GM23338 (cell line): ENCODE measurements around the gene DDN. TPM values are rescaled to one million over a fixed set of nuclear protein-coding genes. Genes with fewer than 3 reads are reported as not detected.
A peak's percentile ranks its signal among the peaks of the same experiment; 100 is the strongest.

Source experiments
- ATAC-seq: fragments of 200-7000 bp; cut with Tn5 transposase; 3 replicates; pipeline ENCODE4 v1.9.1; 2020
- DNase-seq: peaks from one replicate; pipeline ENCODE4 v3.0.0-alpha.2; 2015; ENCODE audit warnings: low spot score
- H2AFZ ChIP-seq: fragments of 200-600 bp; sonication (generic); 2 replicates; pipeline ENCODE4 v1.8.0; 2016; ENCODE audit warnings: antibody characterized with exemption, mild to moderate bottlenecking, moderate library complexity
- H3F3A ChIP-seq: fragments of 200-600 bp; sonication (generic); replicated peaks from 2 replicates; pipeline ENCODE4 v1.8.0; 2017; ENCODE audit warnings: antibody characterized with exemption, mixed run types, low read depth
- H3K27ac ChIP-seq: fragments of 200-600 bp; sonication (generic); 2 replicates; pipeline ENCODE4 v1.6.1; 2016; ENCODE audit warnings: low read depth
- H3K27me3 ChIP-seq: fragments of 200-600 bp; sonication (generic); 2 replicates; pipeline ENCODE4 v1.8.0; 2016; ENCODE audit warnings: mild to moderate bottlenecking, mixed run types, moderate library complexity; ENCODE audit not compliant: insufficient read depth
- H3K36me3 ChIP-seq: fragments of 200-600 bp; sonication (generic); 2 replicates; pipeline ENCODE4 v1.8.0; 2016; ENCODE audit warnings: mild to moderate bottlenecking; ENCODE audit not compliant: insufficient read depth
- H3K4me1 ChIP-seq: fragments of 200-600 bp; sonication (generic); 2 replicates; pipeline ENCODE4 v1.8.0; 2016; ENCODE audit warnings: mild to moderate bottlenecking, moderate library complexity; ENCODE audit not compliant: insufficient read depth
- H3K4me2 ChIP-seq: fragments of 200-600 bp; sonication (generic); 2 replicates; pipeline ENCODE4 v1.7.1; 2017; ENCODE audit warnings: mixed run types
- H3K4me3 ChIP-seq: fragments of 200-600 bp; sonication (generic); 2 replicates; pipeline ENCODE4 v1.6.1; 2016; ENCODE audit warnings: mixed run types
- H3K79me2 ChIP-seq: fragments of 200-600 bp; sonication (generic); replicated peaks from 2 replicates; pipeline ENCODE4 v1.8.0; 2017; ENCODE audit warnings: mild to moderate bottlenecking; ENCODE audit not compliant: insufficient read depth
- H3K9me2 ChIP-seq: fragments of 200-600 bp; sonication (generic); 2 replicates; pipeline ENCODE4 v1.8.0; 2017; ENCODE audit not compliant: insufficient read depth
- H4K20me1 ChIP-seq: fragments of 200-600 bp; sonication (generic); replicated peaks from 2 replicates; pipeline ENCODE4 v1.8.0; 2017; ENCODE audit warnings: mild to moderate bottlenecking; ENCODE audit not compliant: insufficient read depth
- H3K27ac Mint-ChIP-seq: 2 replicates; pipeline ENCODE4 v1.8.0; 2020; ENCODE audit warnings: inconsistent platforms, mild to moderate bottlenecking, moderate library complexity, mixed read lengths
- H3K27me3 Mint-ChIP-seq: 3 replicates; pipeline ENCODE4 v1.8.0; 2022; ENCODE audit warnings: low read depth, mild to moderate bottlenecking, moderate library complexity, mixed read lengths, inconsistent platforms; ENCODE audit not compliant: insufficient read depth, poor library complexity
- H3K36me3 Mint-ChIP-seq: 3 replicates; pipeline ENCODE4 v1.8.0; 2021; ENCODE audit warnings: low read depth, mild to moderate bottlenecking, inconsistent platforms, moderate library complexity, mixed read lengths
- H3K4me1 Mint-ChIP-seq: 3 replicates; pipeline ENCODE4 v1.8.0; 2020; ENCODE audit warnings: mild to moderate bottlenecking, inconsistent platforms, mixed read lengths
- H3K4me3 Mint-ChIP-seq: 3 replicates; pipeline ENCODE4 v1.8.0; 2021; ENCODE audit warnings: moderate library complexity, mild to moderate bottlenecking, inconsistent platforms, mixed read lengths
- H3K9me3 Mint-ChIP-seq: 3 replicates; pipeline ENCODE4 v1.8.0; 2020; ENCODE audit warnings: moderate library complexity, mild to moderate bottlenecking, inconsistent platforms, mixed read lengths
- CREB1 ChIP-seq: fragments of 250-450 bp; sonication (Bioruptor Pico); IDR thresholded peaks from 2 replicates; pipeline ENCODE4 v1.5.0; 2020; ENCODE audit warnings: low read depth, mild to moderate bottlenecking, moderate library complexity
- EZH2 ChIP-seq: fragments of 200-600 bp; sonication (generic); IDR thresholded peaks from one replicate; pipeline ENCODE4 v1.8.0; 2017; ENCODE audit warnings: antibody characterized with exemption, mild to moderate bottlenecking, low read depth; ENCODE audit not compliant: unreplicated experiment
- POLR2AphosphoS5 ChIP-seq: IDR thresholded peaks from 2 replicates; pipeline ENCODE4 v1.6.1; 2016; ENCODE audit warnings: antibody characterized with exemption, low read depth
- STAT1 ChIP-seq: IDR thresholded peaks from one replicate; pipeline ENCODE4 v1.6.1; 2016; ENCODE audit warnings: antibody characterized with exemption; ENCODE audit not compliant: unreplicated experiment
- ZNF114 ChIP-seq: fragments of 250-450 bp; sonication (Bioruptor Pico); IDR thresholded peaks from 2 replicates; pipeline ENCODE4 v1.5.0; 2020; ENCODE audit warnings: mild to moderate bottlenecking, moderate library complexity
- ZNF331 ChIP-seq: fragments of 250-450 bp; sonication (Bioruptor Pico); IDR thresholded peaks from 2 replicates; pipeline ENCODE4 v1.5.0; 2020; ENCODE audit warnings: low read depth, mild to moderate bottlenecking, moderate library complexity
- long read RNA-seq: library from polyadenylated mRNA; unstranded; transcript quantifications from one replicate; pipeline ENCODE4 v2.0.0, GENCODE V29; 2020; ENCODE audit not compliant: unreplicated experiment
- polyA plus RNA-seq: library from polyadenylated mRNA; unstranded; fragments of >200 nt; fragmentation: Nextera tagmentation; extraction: Ambion mirVana; gene quantifications from 2 replicates; pipeline ENCODE4 v1.2.1, GENCODE V29; 2016
- total RNA-seq: library from RNA; depleted of rRNA; stranded (reverse); fragments of >200 nt; shearing (Covaris generic); gene quantifications from 2 replicates; pipeline ENCODE4 v1.2.3, GENCODE V29; 2014; rRNA removed
- TF ChIP-seq, protein P1 (sequence below): IDR thresholded peaks from one replicate; pipeline ENCODE4 v1.6.1; 2018; ENCODE audit warnings: antibody characterized with exemption; ENCODE audit not compliant: unreplicated experiment
- TF ChIP-seq, protein P2 (sequence below), 2 experiments: fragments of 200-600 bp in 1 of 2; sonication (generic) in 1 of 2; conservative IDR thresholded peaks; 2 replicates each; pipeline versions ENCODE4 v1.5.1 to v1.6.1; 2016 to 2017; ENCODE audit warnings: antibody characterized with exemption in 2 of 2, low read depth in 2 of 2, mild to moderate bottlenecking in 2 of 2, moderate library complexity in 1 of 2

Gene DDN
- total RNA-seq: 0.04 and 0.10 TPM in 2 replicates
- 0.12 TPM in 1 of 2 replicates, not detected in the other for polyA plus RNA-seq
- long read RNA-seq: 0 reads

DNA sequence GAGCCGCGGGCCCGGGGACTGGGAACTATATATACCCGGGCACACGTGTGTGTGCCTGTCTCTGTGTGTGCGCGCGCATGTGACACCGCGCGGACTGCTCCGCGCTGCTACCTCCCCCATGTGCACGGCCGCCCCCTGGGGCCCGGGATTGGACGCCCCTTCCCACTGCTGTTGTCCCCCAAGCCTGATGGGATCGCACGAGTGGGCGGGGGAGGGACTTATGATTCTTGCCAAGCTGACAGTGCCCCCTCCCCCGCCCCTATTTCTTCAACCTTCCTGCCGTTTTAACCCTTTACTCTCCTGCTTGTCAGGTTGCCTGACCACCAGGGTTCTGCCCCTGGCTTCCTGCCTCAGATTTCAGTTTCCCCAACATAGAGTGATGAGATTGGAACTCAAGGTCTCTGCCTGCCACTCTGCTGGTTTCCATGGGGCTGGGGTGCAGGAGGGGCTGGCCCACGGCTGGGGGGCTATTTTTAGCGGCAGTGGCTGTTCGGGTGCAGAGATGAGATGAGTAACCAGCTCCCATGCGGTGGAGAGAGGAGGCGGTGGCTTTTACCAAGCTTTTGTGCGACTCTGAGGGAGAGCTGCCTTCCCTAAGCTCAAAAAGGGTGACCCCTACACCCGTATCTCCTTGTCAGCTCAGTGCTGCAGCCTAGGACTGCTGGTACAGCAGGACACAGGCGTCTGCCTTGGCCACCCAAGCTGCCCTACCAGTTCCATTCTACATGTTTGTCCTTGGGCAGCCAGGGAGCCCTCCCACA is at the start of gene DDN:
Gene DDN, minus strand, starts transcription at position 5 of the 761 bp plus-strand sequence. CDS start 88 bp downstream, outside the sequence.
- Histone ChIP-seq H4K20me1 (peaks cover 12% of the 10 kb centered on the region; the same call in 1 of the 2 replicates), H3K36me3 (no peaks in the 10 kb centered on the region), H3K4me3 (peak within 1 kb of the TSS; percentile 64), H3K79me2 (no peaks in the 10 kb centered on the region), H3K4me1 (peaks cover 16% of the 10 kb centered on the region; the same call in 1 of the 2 replicates), H3F3A (peaks cover 18% of the 10 kb centered on the region; the same call in 1 of the 2 replicates), H3K27ac (no peak within 1 kb of the TSS), H3K4me2 (peak within 1 kb of the TSS; percentile 93), H2AFZ (peak within 1 kb of the TSS; percentile 94), H3K9me2 (no peaks in the 10 kb centered on the region), H3K27me3 (peaks cover 71% of the 10 kb centered on the region)
- Mint-ChIP-seq H3K27me3 (peaks cover 60% of the 10 kb centered on the region), H3K36me3 (peaks cover 13% of the 10 kb centered on the region; the same call in 2 of the 3 replicates), H3K4me1 (peaks cover 21% of the 10 kb centered on the region), H3K9me3 (no peaks in the 10 kb centered on the region), H3K27ac (no peak within 1 kb of the TSS), H3K4me3 (peak within 1 kb of the TSS; percentile 73)
- no peak for TF ChIP-seq POLR2AphosphoS5
- TF ChIP-seq STAT1: no peak
- no peak for TF ChIP-seq ZNF331 (CRISPR knock-in tag)
- TF ChIP-seq CREB1: no peak
- TF ChIP-seq, protein P1, sequence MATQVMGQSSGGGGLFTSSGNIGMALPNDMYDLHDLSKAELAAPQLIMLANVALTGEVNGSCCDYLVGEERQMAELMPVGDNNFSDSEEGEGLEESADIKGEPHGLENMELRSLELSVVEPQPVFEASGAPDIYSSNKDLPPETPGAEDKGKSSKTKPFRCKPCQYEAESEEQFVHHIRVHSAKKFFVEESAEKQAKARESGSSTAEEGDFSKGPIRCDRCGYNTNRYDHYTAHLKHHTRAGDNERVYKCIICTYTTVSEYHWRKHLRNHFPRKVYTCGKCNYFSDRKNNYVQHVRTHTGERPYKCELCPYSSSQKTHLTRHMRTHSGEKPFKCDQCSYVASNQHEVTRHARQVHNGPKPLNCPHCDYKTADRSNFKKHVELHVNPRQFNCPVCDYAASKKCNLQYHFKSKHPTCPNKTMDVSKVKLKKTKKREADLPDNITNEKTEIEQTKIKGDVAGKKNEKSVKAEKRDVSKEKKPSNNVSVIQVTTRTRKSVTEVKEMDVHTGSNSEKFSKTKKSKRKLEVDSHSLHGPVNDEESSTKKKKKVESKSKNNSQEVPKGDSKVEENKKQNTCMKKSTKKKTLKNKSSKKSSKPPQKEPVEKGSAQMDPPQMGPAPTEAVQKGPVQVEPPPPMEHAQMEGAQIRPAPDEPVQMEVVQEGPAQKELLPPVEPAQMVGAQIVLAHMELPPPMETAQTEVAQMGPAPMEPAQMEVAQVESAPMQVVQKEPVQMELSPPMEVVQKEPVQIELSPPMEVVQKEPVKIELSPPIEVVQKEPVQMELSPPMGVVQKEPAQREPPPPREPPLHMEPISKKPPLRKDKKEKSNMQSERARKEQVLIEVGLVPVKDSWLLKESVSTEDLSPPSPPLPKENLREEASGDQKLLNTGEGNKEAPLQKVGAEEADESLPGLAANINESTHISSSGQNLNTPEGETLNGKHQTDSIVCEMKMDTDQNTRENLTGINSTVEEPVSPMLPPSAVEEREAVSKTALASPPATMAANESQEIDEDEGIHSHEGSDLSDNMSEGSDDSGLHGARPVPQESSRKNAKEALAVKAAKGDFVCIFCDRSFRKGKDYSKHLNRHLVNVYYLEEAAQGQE: no peak
- TF ChIP-seq, protein P2, sequence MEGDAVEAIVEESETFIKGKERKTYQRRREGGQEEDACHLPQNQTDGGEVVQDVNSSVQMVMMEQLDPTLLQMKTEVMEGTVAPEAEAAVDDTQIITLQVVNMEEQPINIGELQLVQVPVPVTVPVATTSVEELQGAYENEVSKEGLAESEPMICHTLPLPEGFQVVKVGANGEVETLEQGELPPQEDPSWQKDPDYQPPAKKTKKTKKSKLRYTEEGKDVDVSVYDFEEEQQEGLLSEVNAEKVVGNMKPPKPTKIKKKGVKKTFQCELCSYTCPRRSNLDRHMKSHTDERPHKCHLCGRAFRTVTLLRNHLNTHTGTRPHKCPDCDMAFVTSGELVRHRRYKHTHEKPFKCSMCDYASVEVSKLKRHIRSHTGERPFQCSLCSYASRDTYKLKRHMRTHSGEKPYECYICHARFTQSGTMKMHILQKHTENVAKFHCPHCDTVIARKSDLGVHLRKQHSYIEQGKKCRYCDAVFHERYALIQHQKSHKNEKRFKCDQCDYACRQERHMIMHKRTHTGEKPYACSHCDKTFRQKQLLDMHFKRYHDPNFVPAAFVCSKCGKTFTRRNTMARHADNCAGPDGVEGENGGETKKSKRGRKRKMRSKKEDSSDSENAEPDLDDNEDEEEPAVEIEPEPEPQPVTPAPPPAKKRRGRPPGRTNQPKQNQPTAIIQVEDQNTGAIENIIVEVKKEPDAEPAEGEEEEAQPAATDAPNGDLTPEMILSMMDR (conservative IDR thresholded peaks at IDR 0.05; ENCODE audit: low read depth in 2 of 2): no peak
- TF ChIP-seq EZH2: peak; percentile 57
- ATAC-seq: peak; percentile 6
- peak; percentile 52 for DNase-seq

DNA sequence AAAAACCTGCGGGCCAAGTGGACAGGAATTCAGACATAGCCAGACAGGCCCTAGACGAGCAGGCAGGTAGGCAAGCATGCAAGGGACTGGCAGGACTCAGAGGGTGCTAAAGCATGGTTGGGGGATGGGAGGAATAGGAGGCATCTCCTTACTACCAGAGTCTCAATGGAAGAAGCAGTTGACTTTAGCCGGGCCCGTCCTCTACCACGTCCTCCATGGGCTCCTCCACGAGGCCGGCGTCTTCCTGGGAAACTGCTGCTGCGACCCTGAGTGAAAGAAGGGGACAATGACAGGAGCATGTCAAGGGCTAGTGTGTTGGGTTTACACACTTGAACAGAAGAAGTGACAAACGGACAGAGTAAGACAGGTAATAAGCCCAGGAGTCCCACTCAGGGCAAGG is 49.8 kb upstream of the DDN start:
- Histone ChIP-seq H3K4me1 (no peaks in the 10 kb centered on the region), H3K4me3 (no peak overlapping the region), H3K27ac (no peak overlapping the region), H3K79me2 (peaks cover 7% of the 10 kb centered on the region), H3K36me3 (peaks cover 39% of the 10 kb centered on the region), H3K9me2 (no peaks in the 10 kb centered on the region), H3K27me3 (no peaks in the 10 kb centered on the region), H3F3A (no peaks in the 10 kb centered on the region), H2AFZ (no peak overlapping the region), H4K20me1 (peaks cover 42% of the 10 kb centered on the region), H3K4me2 (no peak overlapping the region)
- no peak overlapping the region for H3K27ac Mint-ChIP-seq
- H3K36me3 Mint-ChIP-seq: peaks cover 98% of the 10 kb centered on the region
- H3K4me3 Mint-ChIP-seq: no peak overlapping the region
- H3K27me3 Mint-ChIP-seq: peaks cover 15% of the 10 kb centered on the region
- no peak for ATAC-seq
- no peaks in the 10 kb centered on the region for H3K4me1 Mint-ChIP-seq
- H3K9me3 Mint-ChIP-seq: no peaks in the 10 kb centered on the region; the same call in 2 of the 3 replicates
- no peak for DNase-seq
- TF ChIP-seq, protein P1: no peak
- no peak for TF ChIP-seq ZNF114
